ENCODE data around the gene MMS22L. TPM values are rescaled to one million over a fixed set of nuclear protein-coding genes. Genes with fewer than 3 reads are reported as not detected.

Gene MMS22L
- total and polyA plus RNA-seq, 2 of the 13 experiments (the other 11 are each of a cell fraction or from before 2014, with no cell fraction given) = 6.2 to 32.9 TPM

GRCh38 chr6:97129106-97129505 is 153.9 kb downstream of the MMS22L start:
- no peak overlapping the region for H3K4me2 ChIP-seq (ENCODE audit: low read depth, low read length)
- H3K27me3 ChIP-seq (ENCODE audit: control insufficient read depth in 1 of 2, insufficient read depth in 2 of 2, low read length in 2 of 2) = no peaks in the 10 kb centered on the region
- in situ Hi-C loops (cut with HindIII; ENCODE audit: extremely low pct_ligation_motif_present, low pct_unique_long_range_greater_than_20kb) = no loop called here
- no peak overlapping the region for H3K4me3 ChIP-seq (replicated peaks in 1 of 3; ENCODE audit: insufficient read depth in 1 of 3, low read depth in 2 of 3, low read length in 3 of 3)
- 22% methylated on average over 2 of the region's 2 CpGs for WGBS (ENCODE audit: low lambda C conversion rate)
- CTCF ChIA-PET (ENCODE audit: low intra/inter-chr PET ratio, low total read pairs) = no interaction called here
- FAIRE-seq (no peak), ATAC-seq (no peak), DNase-seq (ENCODE audit: low spot score) (no peak)
- no peak overlapping the region for H2AFZ ChIP-seq (ENCODE audit: low read length)
- intact Hi-C loops (cut with micrococcal nuclease; ENCODE audit: unreplicated experiment) = no loop called here
- no TSS peak for BruUV-seq (replicated peaks)
- POLR2A ChIA-PET = no interaction called here
- H3K36me3 ChIP-seq (replicated peaks in 1 of 2; ENCODE audit: control insufficient read depth in 1 of 2, insufficient read depth in 2 of 2, low read length in 2 of 2) = no peaks in the 10 kb centered on the region
- no peaks in the 10 kb centered on the region for H3K4me1 ChIP-seq (ENCODE audit: insufficient read depth, low read length)
- no peaks in the 10 kb centered on the region for H4K20me1 ChIP-seq (ENCODE audit: insufficient read depth, low read length)
- no peak overlapping the region for H3K27ac ChIP-seq (ENCODE audit: extremely low read length, insufficient read depth, low read length)
- TF ChIP-seq ZKSCAN8 (CRISPR knock-in tag; IDR thresholded peaks at IDR 0.05; ENCODE audit: borderline replicate concordance) = no peak
- no peak for TF ChIP-seq PHF5A (CRISPR knock-in tag; IDR thresholded peaks at IDR 0.05; ENCODE audit: low read depth, unreplicated experiment)
- no peak for TF ChIP-seq ZNF234 (CRISPR knock-in tag; conservative IDR thresholded peaks at IDR 0.05)
- H3K79me2 ChIP-seq (ENCODE audit: insufficient read depth, low read length) = no peaks in the 10 kb centered on the region
- H3K9me3 ChIP-seq (ENCODE audit: low read length) = no peaks in the 10 kb centered on the region
- H3K9ac ChIP-seq (ENCODE audit: insufficient read depth, low read depth, low read length) = no peak overlapping the region

GRCh38 chr6:97128507-97128906 is 154.5 kb downstream of the MMS22L start:
- no peak for DNase-seq (ENCODE audit: low spot score)
- no peak overlapping the region for H3K27ac ChIP-seq (ENCODE audit: extremely low read length, insufficient read depth, low read length)
- no peak overlapping the region for H3K4me2 ChIP-seq (ENCODE audit: low read depth, low read length)
- no peaks in the 10 kb centered on the region for H3K27me3 ChIP-seq (ENCODE audit: control insufficient read depth in 1 of 2, insufficient read depth in 2 of 2, low read length in 2 of 2)
- ChIA-PET POLR2A (no interaction called here), CTCF (ENCODE audit: low intra/inter-chr PET ratio, low total read pairs) (no interaction called here)
- H3K4me1 ChIP-seq (ENCODE audit: insufficient read depth, low read length) = no peaks in the 10 kb centered on the region
- H2AFZ ChIP-seq (ENCODE audit: low read length) = no peak overlapping the region
- no peak overlapping the region for H3K4me3 ChIP-seq (replicated peaks in 1 of 3; ENCODE audit: insufficient read depth in 1 of 3, low read depth in 2 of 3, low read length in 3 of 3)
- in situ Hi-C loops (cut with HindIII; ENCODE audit: extremely low pct_ligation_motif_present, low pct_unique_long_range_greater_than_20kb) (no loop called here), intact Hi-C loops (cut with micrococcal nuclease; ENCODE audit: unreplicated experiment) (no loop called here)
- FAIRE-seq = no peak
- no peak overlapping the region for H3K9ac ChIP-seq (ENCODE audit: insufficient read depth, low read depth, low read length)
- no peaks in the 10 kb centered on the region for H3K9me3 ChIP-seq (ENCODE audit: low read length)
- H3K79me2 ChIP-seq (ENCODE audit: insufficient read depth, low read length) = no peaks in the 10 kb centered on the region
- no peak for ATAC-seq
- no peaks in the 10 kb centered on the region for H3K36me3 ChIP-seq (replicated peaks in 1 of 2; ENCODE audit: control insufficient read depth in 1 of 2, insufficient read depth in 2 of 2, low read length in 2 of 2)
- 33% methylated on average over 4 of the region's 4 CpGs for WGBS (ENCODE audit: low lambda C conversion rate)
- H4K20me1 ChIP-seq (ENCODE audit: insufficient read depth, low read length) = no peaks in the 10 kb centered on the region
- BruUV-seq (replicated peaks) = no TSS peak
- TF ChIP-seq ZNF12 (CRISPR knock-in tag; IDR thresholded peaks at IDR 0.05) (no peak), ZNF574 (CRISPR knock-in tag; IDR thresholded peaks at IDR 0.05) (no peak), USF2 (IDR thresholded peaks at IDR 0.05; ENCODE audit: low read depth, low read length) (no peak), USF2 (CRISPR knock-in tag; IDR thresholded peaks at IDR 0.05; ENCODE audit: borderline replicate concordance) (no peak), BCL3 (CRISPR knock-in tag; IDR thresholded peaks at IDR 0.05) (no peak), U2AF2 (IDR thresholded peaks at IDR 0.05; ENCODE audit: low read depth, low read length) (no peak), SAFB2 (CRISPR knock-in tag; IDR thresholded peaks at IDR 0.05; ENCODE audit: borderline replicate concordance, low read depth) (no peak), GTF2F1 (IDR thresholded peaks at IDR 0.05; ENCODE audit: low read length) (no peak), DRAP1 (CRISPR knock-in tag; IDR thresholded peaks at IDR 0.05) (no peak)

All from HepG2 (cell line).